Retinal pigment epithelial cell (primary cell): ENCODE data around the gene TRIP10.

Experiments used
- DNase-seq: peaks from one replicate; pipeline ENCODE4 v3.0.0-alpha.2; 2010; ENCODE audit warnings: low read depth
- H3K4me3 ChIP-seq: 2 replicates; pipeline ENCODE4 v1.5.1; 2011; ENCODE audit warnings: mild to moderate bottlenecking, low read length, control low read depth, moderate library complexity
- TF ChIP-seq, protein P1 (sequence below): conservative IDR thresholded peaks from 2 replicates; pipeline ENCODE4 v1.5.1; 2011; ENCODE audit warnings: low read depth, low read length, control low read depth, inconsistent platforms

TRIP10 gene

GRCh38 chr19:6694147-6694815 lies 45.2 kb upstream of the TRIP10 start:
- TF ChIP-seq, protein P1, sequence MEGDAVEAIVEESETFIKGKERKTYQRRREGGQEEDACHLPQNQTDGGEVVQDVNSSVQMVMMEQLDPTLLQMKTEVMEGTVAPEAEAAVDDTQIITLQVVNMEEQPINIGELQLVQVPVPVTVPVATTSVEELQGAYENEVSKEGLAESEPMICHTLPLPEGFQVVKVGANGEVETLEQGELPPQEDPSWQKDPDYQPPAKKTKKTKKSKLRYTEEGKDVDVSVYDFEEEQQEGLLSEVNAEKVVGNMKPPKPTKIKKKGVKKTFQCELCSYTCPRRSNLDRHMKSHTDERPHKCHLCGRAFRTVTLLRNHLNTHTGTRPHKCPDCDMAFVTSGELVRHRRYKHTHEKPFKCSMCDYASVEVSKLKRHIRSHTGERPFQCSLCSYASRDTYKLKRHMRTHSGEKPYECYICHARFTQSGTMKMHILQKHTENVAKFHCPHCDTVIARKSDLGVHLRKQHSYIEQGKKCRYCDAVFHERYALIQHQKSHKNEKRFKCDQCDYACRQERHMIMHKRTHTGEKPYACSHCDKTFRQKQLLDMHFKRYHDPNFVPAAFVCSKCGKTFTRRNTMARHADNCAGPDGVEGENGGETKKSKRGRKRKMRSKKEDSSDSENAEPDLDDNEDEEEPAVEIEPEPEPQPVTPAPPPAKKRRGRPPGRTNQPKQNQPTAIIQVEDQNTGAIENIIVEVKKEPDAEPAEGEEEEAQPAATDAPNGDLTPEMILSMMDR: no peak
- no peak overlapping the region for H3K4me3 ChIP-seq
- no peak for DNase-seq

GRCh38 chr19:6696239-6696820 lies 43.1 kb upstream of the TRIP10 start:
- TF ChIP-seq, protein P1: no peak
- no peak for DNase-seq
- no peak overlapping the region for H3K4me3 ChIP-seq

DNA sequence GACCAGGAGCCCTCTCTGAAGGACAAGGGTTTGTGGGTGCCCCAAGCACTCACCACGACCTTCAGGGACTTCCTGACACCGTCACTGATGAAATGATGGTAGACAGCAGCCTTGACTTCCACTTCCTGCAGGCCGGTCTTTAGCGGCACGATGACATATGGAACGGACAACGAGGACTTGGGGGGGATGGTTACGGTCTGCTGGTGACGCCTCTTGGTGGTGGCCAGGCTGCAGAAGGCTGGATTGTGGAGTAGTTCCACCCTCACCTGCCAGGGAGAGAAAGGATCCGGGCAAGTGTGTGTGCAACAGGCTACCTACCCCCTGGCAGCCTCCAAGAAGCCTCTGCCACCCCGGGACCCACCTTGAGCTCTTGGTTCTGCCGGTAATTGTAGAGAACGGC lies 42.2 kb upstream of the TRIP10 start:
- no peak overlapping the region for H3K4me3 ChIP-seq
- DNase-seq: no peak
- TF ChIP-seq, protein P1: no peak

GRCh38 chr19:6699935-6700334 lies 39.5 kb upstream of the TRIP10 start:
- DNase-seq: no peak
- H3K4me3 ChIP-seq: no peak overlapping the region
- TF ChIP-seq, protein P1: no peak

- no peak for DNase-seq
- TF ChIP-seq, protein P1: no peak
- no peak overlapping the region for H3K4me3 ChIP-seq
Measured at GRCh38 chr19:6700586-6701316, 38.7 kb upstream of the TRIP10 start.

GRCh38 chr19:6705931-6706632 lies 33.4 kb upstream of the TRIP10 start:
- TF ChIP-seq, protein P1: no peak
- no peak for DNase-seq

More at GRCh38 chr19:6705931-6706632, 33.4 kb upstream of the TRIP10 start:
- no peak overlapping the region for H3K4me3 ChIP-seq
